Stimulated activated CD8-positive, alpha-beta memory T cell treated with anti-CD3 and anti-CD28 coated beads, Interleukin-7, amount 100 ng/mL, for 4 hours (primary cell): ENCODE measurements around the gene NCKIPSD.
"Not testable (repeated sequence)": the region's sequence is repeated elsewhere in the genome, so short reads cannot be mapped to it uniquely, and the experiment has no call there.

ENCODE experiments used
- DNase-seq, 2 donors: peaks; one replicate each; pipeline ENCODE4 v3.0.0-alpha.2; 2020; ENCODE audit warnings: low read depth in 2 of 2

Gene NCKIPSD

GRCh38 chr3:48685603-48686511 lies at the start of gene NCKIPSD:
Gene NCKIPSD (minus strand): TSS chr3:48685915. CDS start chr3:48685807, 108 bp downstream.
- DNase-seq, result peak; percentile 72 to 85

- DNase-seq, result not testable (repeated sequence)
Observed at GRCh38 chr3:48735075-48735767, 49.5 kb upstream of the NCKIPSD start.

GRCh38 chr3:48734541-48734940 lies 48.8 kb upstream of the NCKIPSD start:
- not testable (repeated sequence) for DNase-seq

- DNase-seq, result not testable (repeated sequence)
Observed at GRCh38 chr3:48733752-48734518, 48.2 kb upstream of the NCKIPSD start.

- no peak for DNase-seq
Observed at GRCh38 chr3:48727511-48727910, 41.8 kb upstream of the NCKIPSD start.

GRCh38 chr3:48725185-48725855 lies 39.6 kb upstream of the NCKIPSD start:
- DNase-seq, result not testable (repeated sequence)

GRCh38 chr3:48723725-48724124 lies 38.0 kb upstream of the NCKIPSD start:
- DNase-seq, result no peak

GRCh38 chr3:48723293-48723692 lies 37.6 kb upstream of the NCKIPSD start:
- DNase-seq, result not testable (repeated sequence)

- peak; percentile 98 for DNase-seq
Observed at GRCh38 chr3:48716982-48717746, 31.4 kb upstream of the NCKIPSD start, which contains the start of gene IP6K2. Gene IP6K2 (minus strand): TSS chr3:48717221. CDS start chr3:48695291, 21,930 bp downstream.

DNA sequence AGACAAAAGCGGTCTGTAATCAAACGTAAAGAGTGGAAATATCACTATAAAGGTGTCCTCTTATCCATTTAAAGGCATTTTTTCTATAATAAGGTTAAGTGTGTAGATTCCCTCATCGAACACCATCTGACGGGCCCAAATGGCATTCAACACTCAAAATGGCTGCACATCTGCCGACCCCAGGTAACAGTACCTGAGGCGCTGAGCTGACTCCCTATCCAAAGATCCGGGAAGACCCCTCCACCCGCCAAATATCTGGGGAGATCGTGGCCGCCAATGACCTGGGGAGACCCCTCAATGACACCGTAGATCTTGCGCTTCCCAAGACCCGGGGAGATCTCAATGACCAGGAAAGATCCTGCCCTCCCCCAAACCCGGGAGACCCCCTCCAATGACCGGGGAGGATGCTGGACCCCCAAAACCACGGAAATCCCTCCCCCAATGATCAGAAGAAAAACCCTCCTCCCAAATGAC lies 30.8 kb upstream of the NCKIPSD start:
- DNase-seq, result no peak

DNA sequence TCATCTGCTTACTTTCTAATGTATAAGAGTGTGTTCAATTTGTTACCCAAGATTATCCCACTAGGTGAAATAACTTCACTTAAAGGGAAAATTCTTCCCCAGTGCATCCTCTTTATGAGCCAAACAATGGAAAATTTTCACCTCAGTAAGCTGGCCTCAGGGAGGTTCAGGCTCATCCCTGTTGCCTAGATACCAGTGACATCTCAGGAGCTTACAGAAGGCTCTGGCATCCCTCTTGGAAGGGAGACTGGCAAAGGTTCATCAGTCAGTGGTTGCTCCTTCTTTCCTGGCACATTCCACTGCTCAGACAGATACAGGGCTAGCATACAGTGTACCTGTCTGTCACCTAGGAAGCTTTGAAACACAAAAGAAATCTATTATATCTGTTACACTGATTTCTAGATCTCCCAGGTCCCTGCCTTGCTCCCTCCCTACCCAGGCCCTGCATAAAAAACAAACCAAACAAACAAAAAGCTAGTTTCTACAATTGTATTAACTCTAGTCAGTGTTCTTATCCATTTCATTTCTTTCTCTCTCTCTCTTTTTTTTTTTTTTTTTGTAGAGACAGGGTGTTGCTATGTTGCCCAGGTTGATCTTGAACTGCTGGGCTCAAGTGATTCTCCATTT lies 29.6 kb upstream of the NCKIPSD start:
- no peak for DNase-seq

DNA sequence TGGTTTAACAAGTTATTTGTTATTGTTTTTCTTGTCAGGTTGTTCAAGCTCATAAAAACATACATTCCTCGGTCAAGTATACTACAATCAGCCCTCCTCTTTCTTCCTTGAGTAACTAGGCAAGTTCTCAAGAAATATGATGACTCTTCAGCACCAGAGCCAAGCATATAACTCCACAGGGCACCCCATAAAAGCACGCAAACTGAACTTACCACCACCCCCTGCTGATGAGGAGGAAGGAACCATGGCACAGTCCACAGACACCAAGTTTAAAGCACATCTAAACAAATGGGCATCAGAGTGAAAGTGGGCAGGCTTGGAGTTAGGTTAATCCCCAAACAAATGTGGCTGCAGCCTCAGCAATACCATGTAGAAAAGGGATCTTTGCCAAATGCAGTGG lies 26.0 kb upstream of the NCKIPSD start:
- DNase-seq, result no peak

GRCh38 chr3:48709051-48709461 lies 23.3 kb upstream of the NCKIPSD start:
- no peak for DNase-seq

- DNase-seq, result no peak
Observed at GRCh38 chr3:48708481-48708889, 22.8 kb upstream of the NCKIPSD start.

GRCh38 chr3:48707157-48707556 lies 21.4 kb upstream of the NCKIPSD start:
- DNase-seq, result no peak

DNA sequence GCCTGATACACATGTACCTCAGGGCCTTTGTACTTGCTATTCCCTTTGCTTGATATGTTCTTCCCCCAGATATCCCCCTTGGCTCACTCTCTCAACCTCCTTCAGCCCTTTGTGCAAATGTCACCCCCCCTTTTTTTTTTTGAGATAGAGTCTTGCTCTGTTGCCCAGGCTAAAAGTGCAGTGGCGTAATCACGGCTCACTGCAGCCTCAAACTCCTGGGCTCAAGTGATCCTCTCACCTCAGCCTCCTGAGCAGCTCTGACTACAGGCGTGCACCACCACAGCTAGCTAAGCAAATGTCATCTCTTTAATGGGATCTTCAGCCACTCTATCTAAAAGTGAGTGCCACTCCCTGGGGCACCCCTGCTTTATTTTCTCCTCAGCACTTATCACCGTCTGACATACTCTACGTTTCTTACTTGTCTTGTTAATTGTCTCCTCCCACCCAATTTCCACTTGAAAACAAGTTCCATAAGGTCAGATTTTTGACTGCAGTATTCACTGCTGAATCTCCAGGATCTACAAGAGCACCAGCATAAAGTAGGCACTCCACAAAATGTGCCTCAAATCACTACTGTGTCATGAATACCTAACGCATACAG lies 16.7 kb upstream of the NCKIPSD start:
- DNase-seq, result no peak

GRCh38 chr3:48700731-48701405 lies 15.2 kb upstream of the NCKIPSD start:
- no peak for DNase-seq

DNA sequence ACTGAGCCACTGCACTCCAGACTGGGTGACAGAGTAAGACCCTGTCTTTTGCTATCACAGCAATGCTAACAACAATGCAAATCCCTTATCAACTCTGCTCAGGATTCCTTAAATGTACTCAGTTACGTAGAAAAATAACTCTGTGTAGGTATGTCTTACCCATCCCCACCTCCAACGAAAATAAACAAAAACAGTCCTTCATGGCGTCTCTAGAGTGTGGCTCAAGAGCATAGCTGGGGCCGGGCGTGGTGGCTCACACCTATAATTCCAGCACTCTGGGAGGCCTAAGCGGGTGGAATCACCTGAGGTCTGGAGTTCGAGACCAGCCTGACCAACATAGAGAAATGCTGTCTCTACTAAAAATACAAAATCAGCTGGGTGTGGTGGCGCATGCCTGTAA lies 13.2 kb upstream of the NCKIPSD start:
- DNase-seq, result no peak

DNA sequence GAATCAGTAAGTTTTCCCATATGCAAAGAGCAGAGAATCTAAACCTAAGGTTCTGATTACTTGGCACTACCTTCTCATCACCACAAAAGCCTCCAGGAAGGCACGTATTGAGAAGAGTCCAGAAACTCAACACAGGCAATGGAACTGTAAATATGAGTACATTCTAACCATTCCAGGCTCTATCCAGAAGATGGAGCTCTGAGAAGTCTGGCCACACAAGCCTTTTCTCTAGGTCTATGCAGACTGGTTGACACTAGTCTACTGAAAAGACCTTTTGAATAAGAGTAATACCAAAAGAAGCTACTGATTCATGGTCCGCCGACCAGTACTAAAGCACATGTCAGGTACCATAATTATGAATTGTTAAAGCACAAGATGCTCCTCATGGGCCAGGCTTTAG lies 12.2 kb upstream of the NCKIPSD start:
- DNase-seq, result no peak
